ENCODE data around the gene P2RY6.

P2RY6 gene

GRCh38 chr11:73274722-73275380, 2.7 kb downstream of the P2RY6 start:
- no peak overlapping the region for H3K4me3 ChIP-seq (ENCODE audit: low read length)
- DNase-seq (ENCODE audit: low read depth): no peak
- TF ChIP-seq CTCF (conservative IDR thresholded peaks at IDR 0.05; ENCODE audit: low read length): no peak

GRCh38 chr11:73275381-73275750, 3.2 kb downstream of the P2RY6 start:
- DNase-seq (ENCODE audit: low read depth): no peak
- no peak for TF ChIP-seq CTCF (conservative IDR thresholded peaks at IDR 0.05; ENCODE audit: low read length)
- H3K4me3 ChIP-seq (ENCODE audit: low read length): no peak overlapping the region

GRCh38 chr11:73277467-73277866, 5.3 kb downstream of the P2RY6 start:
- TF ChIP-seq CTCF (conservative IDR thresholded peaks at IDR 0.05; ENCODE audit: low read length): no peak
- DNase-seq (ENCODE audit: low read depth): no peak
- no peak overlapping the region for H3K4me3 ChIP-seq (ENCODE audit: low read length)

- no peak for TF ChIP-seq CTCF (conservative IDR thresholded peaks at IDR 0.05; ENCODE audit: low read length)
- no peak overlapping the region for H3K4me3 ChIP-seq (ENCODE audit: low read length)
- no peak for DNase-seq (ENCODE audit: low read depth)
These were observed 8.5 kb downstream of the P2RY6 start for GRCh38 chr11:73280626-73281025.

- no peak for TF ChIP-seq CTCF (conservative IDR thresholded peaks at IDR 0.05; ENCODE audit: low read length)
- DNase-seq (ENCODE audit: low read depth): no peak
- no peak overlapping the region for H3K4me3 ChIP-seq (ENCODE audit: low read length)
These were observed 9.1 kb downstream of the P2RY6 start for GRCh38 chr11:73281201-73281741.

GRCh38 chr11:73281796-73282660, 9.9 kb downstream of the P2RY6 start:
- DNase-seq (ENCODE audit: low read depth): no peak

More at GRCh38 chr11:73281796-73282660, 9.9 kb downstream of the P2RY6 start:
- no peak for TF ChIP-seq CTCF (conservative IDR thresholded peaks at IDR 0.05; ENCODE audit: low read length)
- no peak overlapping the region for H3K4me3 ChIP-seq (ENCODE audit: low read length)
